Trophoblast cell (in vitro differentiated cells and primary cell): ENCODE data around the gene FKBP9.

ENCODE experiments used
- DNase-seq, 2 donors: peaks; one replicate each; pipeline ENCODE4 v3.0.0-alpha.2; 2016
- H2AFZ ChIP-seq: 2 replicates; pipeline ENCODE4 v1.6.1; 2013; ENCODE audit warnings: low read length, moderate library complexity, mild to moderate bottlenecking; ENCODE audit not compliant: insufficient read depth, poor library complexity
- H2AK5ac ChIP-seq: 2 replicates; pipeline ENCODE4 v1.6.1; 2013; ENCODE audit warnings: mild to moderate bottlenecking, low read length
- H2BK120ac ChIP-seq: 2 replicates; pipeline ENCODE4 v1.6.1; 2013; ENCODE audit warnings: low read length, mild to moderate bottlenecking, moderate library complexity; ENCODE audit not compliant: insufficient read depth, poor library complexity
- H2BK12ac ChIP-seq: 2 replicates; pipeline ENCODE4 v1.6.1; 2013; ENCODE audit warnings: mild to moderate bottlenecking, low read length, moderate library complexity
- H2BK5ac ChIP-seq: 2 replicates; pipeline ENCODE4 v1.6.1; 2013; ENCODE audit warnings: low read length, low read depth, moderate library complexity, mild to moderate bottlenecking; ENCODE audit not compliant: poor library complexity
- H3K14ac ChIP-seq: 2 replicates; pipeline ENCODE4 v1.6.1; 2013; ENCODE audit warnings: mild to moderate bottlenecking, low read length
- H3K18ac ChIP-seq: 2 replicates; pipeline ENCODE4 v1.6.1; 2013; ENCODE audit warnings: mild to moderate bottlenecking, low read length
- H3K23ac ChIP-seq: 2 replicates; pipeline ENCODE4 v1.6.1; 2013; ENCODE audit warnings: low read length
- H3K27ac ChIP-seq: 2 replicates; pipeline ENCODE4 v1.5.1; 2013; ENCODE audit warnings: low read depth, mild to moderate bottlenecking, inconsistent platforms, low read length, moderate library complexity
- H3K27me3 ChIP-seq: 2 replicates; pipeline ENCODE4 v1.6.1; 2013; ENCODE audit warnings: inconsistent platforms, mild to moderate bottlenecking, low read length, moderate library complexity; ENCODE audit not compliant: insufficient read depth
- H3K36me3 ChIP-seq, 2 experiments: 1 replicate in 1 of 2; 2 replicates in 1 of 2; pipeline ENCODE4 v1.6.1; 2013; ENCODE audit warnings: low read length in 2 of 2, mild to moderate bottlenecking in 2 of 2, moderate library complexity in 1 of 2; ENCODE audit not compliant: insufficient read depth in 2 of 2, control insufficient read depth in 1 of 2
- H3K4ac ChIP-seq: 2 replicates; pipeline ENCODE4 v1.6.1; 2013; ENCODE audit warnings: low read depth, mild to moderate bottlenecking, low read length, moderate library complexity
- H3K4me1 ChIP-seq, 2 experiments: 1 replicate in 1 of 2; 2 replicates in 1 of 2; pipeline ENCODE4 v1.6.1; 2013; ENCODE audit warnings: low read length in 2 of 2, mild to moderate bottlenecking in 2 of 2, moderate library complexity in 1 of 2; ENCODE audit not compliant: insufficient read depth in 2 of 2, control insufficient read depth in 1 of 2
- H3K4me2 ChIP-seq: 2 replicates; pipeline ENCODE4 v1.6.1; 2013; ENCODE audit warnings: inconsistent platforms, mild to moderate bottlenecking, low read length, moderate library complexity
- H3K4me3 ChIP-seq: 2 replicates; pipeline ENCODE4 v1.5.1; 2013; ENCODE audit warnings: mild to moderate bottlenecking, low read depth, low read length, inconsistent platforms
- H3K79me1 ChIP-seq: one replicate; pipeline ENCODE4 v1.6.1; 2013; ENCODE audit warnings: low read length
- H3K79me2 ChIP-seq: 2 replicates; pipeline ENCODE4 v1.6.1; 2013; ENCODE audit warnings: low read length, mild to moderate bottlenecking; ENCODE audit not compliant: control insufficient read depth, insufficient read depth, poor library complexity
- H3K9ac ChIP-seq: 2 replicates; pipeline ENCODE4 v1.6.1; 2013; ENCODE audit warnings: mild to moderate bottlenecking, low read length
- H3K9me3 ChIP-seq: 2 replicates; pipeline ENCODE4 v1.6.1; 2013; ENCODE audit warnings: low read depth, mild to moderate bottlenecking, control low read depth, inconsistent platforms, low read length; ENCODE audit not compliant: insufficient read depth
- H4K12ac ChIP-seq: 2 replicates; pipeline ENCODE4 v1.6.1; 2013; ENCODE audit warnings: low read depth, mild to moderate bottlenecking, low read length, moderate library complexity
- H4K8ac ChIP-seq: 2 replicates; pipeline ENCODE4 v1.6.1; 2013; ENCODE audit warnings: low read depth, mild to moderate bottlenecking, low read length, moderate library complexity
- H4K91ac ChIP-seq: one replicate; pipeline ENCODE4 v1.6.1; 2013; ENCODE audit warnings: low read depth, mild to moderate bottlenecking, low read length, moderate library complexity
- WGBS: extraction: QIAGEN DNeasy Blood & Tissue Kit; methylation state at CpG from one replicate; pipeline ENCODE4 v1.1.7; 2013; ENCODE audit warnings: missing lambda C conversion rate; ENCODE audit not compliant: insufficient read length, insufficient coverage; ENCODE audit errors: extremely low coverage; 5-methylcytosine and 5-hydroxymethylcytosine counted together

The FKBP9 gene

DNA sequence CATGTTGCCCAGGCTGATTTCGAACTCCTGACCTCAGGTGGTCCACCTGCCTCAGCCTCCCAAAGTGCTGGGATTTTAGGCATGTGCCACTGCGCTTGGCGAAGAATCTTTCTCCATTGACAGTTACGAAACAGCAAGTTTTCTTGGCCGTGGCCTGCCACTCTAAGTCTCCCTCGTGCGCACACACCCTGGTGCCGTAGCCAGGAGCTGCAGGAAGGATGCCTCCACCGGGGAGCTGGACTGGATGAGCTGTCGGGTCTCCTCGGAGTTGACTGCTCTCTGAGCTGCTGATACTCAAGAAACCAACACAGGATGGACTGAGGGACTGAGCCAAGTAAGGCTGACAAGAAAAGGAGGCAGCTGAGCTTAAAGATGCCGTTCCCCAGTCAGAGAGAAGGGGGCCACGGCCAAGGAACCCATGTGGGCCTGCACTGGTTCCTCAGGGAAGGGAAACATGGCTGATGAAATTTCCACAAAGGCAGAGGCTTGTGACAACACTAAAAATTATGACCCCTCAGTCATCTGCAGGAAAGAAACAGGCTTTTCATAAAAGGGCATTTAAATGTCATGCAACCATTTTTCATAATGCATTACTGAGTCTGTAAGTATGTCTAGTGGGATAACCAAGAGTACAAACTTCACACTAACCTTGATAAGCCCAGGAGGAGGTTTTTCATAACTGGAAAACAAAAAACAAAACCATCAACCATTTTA lies 27.7 kb upstream of the FKBP9 start:
- Histone ChIP-seq H2BK12ac (no peak overlapping the region), H4K8ac (no peak overlapping the region), H3K36me3 (no peaks in the 10 kb centered on the region), H3K4me3 (no peak overlapping the region), H3K79me2 (no peaks in the 10 kb centered on the region), H4K91ac (no peak overlapping the region), H4K12ac (no peak overlapping the region), H3K27me3 (no peaks in the 10 kb centered on the region), H3K14ac (no peak overlapping the region), H2BK5ac (no peak overlapping the region), H3K4me1 (no peaks in the 10 kb centered on the region), H3K9ac (no peak overlapping the region), H3K9me3 (no peaks in the 10 kb centered on the region), H3K23ac (no peak overlapping the region), H2AK5ac (no peak overlapping the region), H2AFZ (no peak overlapping the region), H3K27ac (no peak overlapping the region), H3K4me2 (no peak overlapping the region), H3K79me1 (no peaks in the 10 kb centered on the region), H2BK120ac (no peak overlapping the region), H3K18ac (no peak overlapping the region), H3K4ac (no peak overlapping the region)
- DNase-seq: no peak
- WGBS: no CpG with 5 or more reads among the region's 13 CpGs

- H3K18ac ChIP-seq: no peak overlapping the region
- no peak overlapping the region for H3K14ac ChIP-seq
- H2BK5ac ChIP-seq: no peak overlapping the region
- DNase-seq: no peak
- no peak overlapping the region for H3K4me3 ChIP-seq
- no peak overlapping the region for H3K23ac ChIP-seq
- no CpG with 5 or more reads among the region's 7 CpGs for WGBS
- H3K79me1 ChIP-seq: no peaks in the 10 kb centered on the region
- H3K4ac ChIP-seq: no peak overlapping the region
- no peak overlapping the region for H4K91ac ChIP-seq
- no peak overlapping the region for H3K4me2 ChIP-seq
- no peak overlapping the region for H3K9ac ChIP-seq
- no peaks in the 10 kb centered on the region for H3K79me2 ChIP-seq
- no peak overlapping the region for H2BK120ac ChIP-seq
- H3K27me3 ChIP-seq: no peaks in the 10 kb centered on the region
- no peak overlapping the region for H4K8ac ChIP-seq
- H2BK12ac ChIP-seq: no peak overlapping the region
- H3K36me3 ChIP-seq: no peaks in the 10 kb centered on the region
- H3K4me1 ChIP-seq: no peaks in the 10 kb centered on the region
- no peak overlapping the region for H2AFZ ChIP-seq
- H3K27ac ChIP-seq: no peak overlapping the region
- H3K9me3 ChIP-seq: no peaks in the 10 kb centered on the region
- no peak overlapping the region for H2AK5ac ChIP-seq
- H4K12ac ChIP-seq: no peak overlapping the region
Observed at GRCh38 chr7:32930378-32930777, 26.9 kb upstream of the FKBP9 start.

DNA sequence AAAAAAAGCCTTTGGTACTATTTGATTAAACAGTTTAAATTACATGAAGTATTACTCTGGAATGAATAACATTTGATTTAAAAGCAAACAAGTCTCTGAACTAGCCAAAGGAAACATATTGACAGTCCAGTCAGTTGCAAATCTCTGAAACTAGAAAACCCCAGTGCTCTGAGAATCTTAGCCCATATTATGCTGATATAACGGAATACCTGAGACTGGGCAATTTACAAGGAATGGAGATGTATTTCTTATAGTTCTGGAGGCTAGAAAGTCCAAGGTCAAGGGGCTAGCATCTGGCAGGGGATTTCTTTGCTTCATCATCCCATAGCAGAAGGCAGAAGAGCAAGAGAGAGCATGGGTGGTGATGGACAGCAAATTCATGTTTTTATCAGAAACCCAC lies 21.7 kb upstream of the FKBP9 start:
- Histone ChIP-seq H4K91ac (no peak overlapping the region), H3K9ac (no peak overlapping the region), H3K23ac (no peak overlapping the region), H3K27ac (no peak overlapping the region), H2BK12ac (no peak overlapping the region), H3K4ac (no peak overlapping the region), H3K9me3 (no peaks in the 10 kb centered on the region), H3K4me1 (no peaks in the 10 kb centered on the region), H3K14ac (no peak overlapping the region), H3K18ac (no peak overlapping the region), H2BK120ac (no peak overlapping the region), H2AK5ac (no peak overlapping the region), H2AFZ (no peak overlapping the region), H4K12ac (no peak overlapping the region), H2BK5ac (no peak overlapping the region), H3K27me3 (no peaks in the 10 kb centered on the region), H3K4me3 (no peak overlapping the region), H3K4me2 (no peak overlapping the region), H3K79me1 (no peaks in the 10 kb centered on the region), H4K8ac (no peak overlapping the region), H3K79me2 (no peaks in the 10 kb centered on the region), H3K36me3 (no peaks in the 10 kb centered on the region)
- DNase-seq: no peak
- no CpG with 5 or more reads among the region's 1 CpG for WGBS

DNA sequence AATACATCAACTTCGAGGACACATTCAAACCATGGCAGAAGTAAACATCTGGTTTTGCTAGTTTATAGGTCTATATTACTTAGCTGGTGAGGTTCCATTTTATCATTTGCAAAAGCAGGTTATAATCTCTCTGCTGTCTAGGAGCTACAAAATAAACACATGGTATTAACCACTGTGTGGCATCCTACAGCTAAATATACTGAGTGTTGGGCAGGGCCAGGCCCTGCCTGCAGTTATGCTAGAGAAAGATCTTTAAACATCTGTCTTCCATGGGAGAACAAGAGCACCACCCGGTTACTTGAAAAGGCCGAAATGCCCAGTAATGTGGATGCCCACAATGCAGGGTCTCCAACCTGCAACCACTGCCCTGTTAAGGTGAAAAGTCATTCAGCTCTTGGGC lies 20.6 kb upstream of the FKBP9 start:
- Histone ChIP-seq H3K79me1 (no peaks in the 10 kb centered on the region), H3K4me3 (no peak overlapping the region), H3K4me1 (no peaks in the 10 kb centered on the region), H3K27me3 (peaks cover 3% of the 10 kb centered on the region), H3K4me2 (no peak overlapping the region), H3K9me3 (no peaks in the 10 kb centered on the region), H2AFZ (no peak overlapping the region), H3K36me3 (no peaks in the 10 kb centered on the region), H3K79me2 (no peaks in the 10 kb centered on the region), H4K12ac (no peak overlapping the region), H3K4ac (no peak overlapping the region), H2AK5ac (no peak overlapping the region), H3K18ac (no peak overlapping the region), H4K8ac (no peak overlapping the region), H2BK120ac (no peak overlapping the region), H3K14ac (no peak overlapping the region), H3K9ac (no peak overlapping the region), H2BK5ac (no peak overlapping the region), H2BK12ac (no peak overlapping the region), H3K27ac (no peak overlapping the region), H3K23ac (no peak overlapping the region), H4K91ac (no peak overlapping the region)
- no CpG with 5 or more reads among the region's 3 CpGs for WGBS
- no peak for DNase-seq
